ENCODE measurements around the gene KLHDC8B.
A peak's percentile ranks its signal among the peaks of the same experiment; 100 is the strongest.
"Not testable (repeated sequence)": the region's sequence is repeated elsewhere in the genome, so short reads cannot be mapped to it uniquely, and the experiment has no call there.

Gene KLHDC8B

GRCh38 chr3:49198611-49199230 is 27.3 kb downstream of the KLHDC8B start:
- in situ Hi-C loops (cut with HindIII; ENCODE audit: low sequenced_read_pairs) = no loop called here
- no peak for TF ChIP-seq CTCF (IDR thresholded peaks at IDR 0.05; ENCODE audit: low read depth, low read length)
- H3K4me3 ChIP-seq (ENCODE audit: low read depth, low read length) = peak overlapping the region; percentile 40
- no peak for DNase-seq (ENCODE audit: low read depth, low spot score)

GRCh38 chr3:49199239-49199899 is 28.0 kb downstream of the KLHDC8B start:
- DNase-seq (ENCODE audit: low read depth, low spot score) = peak; percentile 84
- no peak for TF ChIP-seq CTCF (IDR thresholded peaks at IDR 0.05; ENCODE audit: low read depth, low read length)
- H3K4me3 ChIP-seq (ENCODE audit: low read depth, low read length) = peak overlapping the region; percentile 40
- in situ Hi-C loops (cut with HindIII; ENCODE audit: low sequenced_read_pairs) = no loop called here

- no peak for DNase-seq (ENCODE audit: low read depth, low spot score)
- TF ChIP-seq CTCF (IDR thresholded peaks at IDR 0.05; ENCODE audit: low read depth, low read length) = no peak
- in situ Hi-C loops (cut with HindIII; ENCODE audit: low sequenced_read_pairs) = no loop called here
- H3K4me3 ChIP-seq (ENCODE audit: low read depth, low read length) = peak overlapping the region; percentile 40
Measured at GRCh38 chr3:49199900-49200281, 28.5 kb downstream of the KLHDC8B start.

GRCh38 chr3:49213541-49213943 is 42.1 kb downstream of the KLHDC8B start:
- H3K4me3 ChIP-seq (ENCODE audit: low read depth, low read length) = no peak overlapping the region
- TF ChIP-seq CTCF (IDR thresholded peaks at IDR 0.05; ENCODE audit: low read depth, low read length) = no peak
- no peak for DNase-seq (ENCODE audit: low read depth, low spot score)
- in situ Hi-C loops (cut with HindIII; ENCODE audit: low sequenced_read_pairs) = no loop called here

GRCh38 chr3:49213998-49214397 is 42.6 kb downstream of the KLHDC8B start:
- in situ Hi-C loops (cut with HindIII; ENCODE audit: low sequenced_read_pairs) = no loop called here
- no peak overlapping the region for H3K4me3 ChIP-seq (ENCODE audit: low read depth, low read length)
- TF ChIP-seq CTCF (IDR thresholded peaks at IDR 0.05; ENCODE audit: low read depth, low read length) = no peak
- DNase-seq (ENCODE audit: low read depth, low spot score) = no peak

GRCh38 chr3:49216687-49217086 is 45.3 kb downstream of the KLHDC8B start:
- DNase-seq (ENCODE audit: low read depth, low spot score); in situ Hi-C loops (cut with HindIII; ENCODE audit: low sequenced_read_pairs); H3K4me3 ChIP-seq (ENCODE audit: low read depth, low read length): not testable (repeated sequence)

GRCh38 chr3:49217108-49217507 is 45.7 kb downstream of the KLHDC8B start:
- DNase-seq (ENCODE audit: low read depth, low spot score); in situ Hi-C loops (cut with HindIII; ENCODE audit: low sequenced_read_pairs); H3K4me3 ChIP-seq (ENCODE audit: low read depth, low read length): not testable (repeated sequence)
